NCI-H128 (cell line): ENCODE results near the gene TULP4.

Source experiments
- DNase-seq: peaks from one replicate; lab custom pipeline; 2025; ENCODE audit not compliant: unreplicated experiment; lab: John Stamatoyannopoulos, UW

The TULP4 gene

DNA sequence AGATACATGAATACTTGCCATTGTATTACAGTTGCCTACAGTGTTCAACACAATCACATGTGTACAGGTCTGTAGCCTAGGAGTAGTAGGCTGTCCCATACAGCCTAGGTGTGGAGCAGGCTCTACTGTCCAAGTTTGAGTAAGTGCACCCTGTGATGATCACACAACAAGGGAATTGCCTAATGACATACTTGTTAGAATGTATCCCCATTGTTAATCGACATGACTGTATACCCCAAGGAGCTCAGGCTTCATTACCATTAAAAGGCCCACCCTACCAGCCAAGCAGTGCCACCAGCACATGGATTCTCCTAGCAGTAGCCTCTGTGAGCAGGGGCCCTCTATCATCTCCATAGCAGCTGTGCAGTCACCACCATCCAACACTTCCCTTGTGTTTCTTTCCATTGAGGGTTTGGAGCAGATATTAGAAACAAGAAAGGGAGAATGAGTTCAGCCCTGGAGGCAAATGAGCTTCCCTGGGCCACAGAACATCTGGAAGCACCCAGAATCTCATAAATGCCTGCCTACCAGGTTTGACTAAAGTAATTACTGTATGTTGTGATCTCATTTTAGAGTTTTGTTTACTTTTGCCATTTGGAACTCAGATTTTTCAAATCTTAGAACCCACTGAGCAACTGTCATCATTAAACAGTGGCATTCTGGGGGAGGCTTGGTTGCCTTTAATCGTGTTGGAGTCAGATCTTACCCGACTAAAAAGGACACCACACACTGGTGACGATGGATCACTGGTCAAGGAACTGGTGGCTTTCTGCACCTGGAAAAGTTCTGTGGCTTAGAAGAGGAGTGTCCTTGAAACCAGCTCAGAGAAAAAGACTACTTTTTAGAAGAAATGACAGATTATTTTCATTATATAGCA is 104.9 kb downstream of the TULP4 start:
- no peak for DNase-seq

- DNase-seq, result no peak
Measured at GRCh38 chr6:158417760-158418098, 105.5 kb downstream of the TULP4 start.

GRCh38 chr6:158418501-158418900 is 106.2 kb downstream of the TULP4 start:
- DNase-seq, result no peak

GRCh38 chr6:158419339-158419909 is 107.2 kb downstream of the TULP4 start:
- DNase-seq, result no peak

- no peak for DNase-seq
Measured at GRCh38 chr6:158421381-158421780, 109.1 kb downstream of the TULP4 start.

DNA sequence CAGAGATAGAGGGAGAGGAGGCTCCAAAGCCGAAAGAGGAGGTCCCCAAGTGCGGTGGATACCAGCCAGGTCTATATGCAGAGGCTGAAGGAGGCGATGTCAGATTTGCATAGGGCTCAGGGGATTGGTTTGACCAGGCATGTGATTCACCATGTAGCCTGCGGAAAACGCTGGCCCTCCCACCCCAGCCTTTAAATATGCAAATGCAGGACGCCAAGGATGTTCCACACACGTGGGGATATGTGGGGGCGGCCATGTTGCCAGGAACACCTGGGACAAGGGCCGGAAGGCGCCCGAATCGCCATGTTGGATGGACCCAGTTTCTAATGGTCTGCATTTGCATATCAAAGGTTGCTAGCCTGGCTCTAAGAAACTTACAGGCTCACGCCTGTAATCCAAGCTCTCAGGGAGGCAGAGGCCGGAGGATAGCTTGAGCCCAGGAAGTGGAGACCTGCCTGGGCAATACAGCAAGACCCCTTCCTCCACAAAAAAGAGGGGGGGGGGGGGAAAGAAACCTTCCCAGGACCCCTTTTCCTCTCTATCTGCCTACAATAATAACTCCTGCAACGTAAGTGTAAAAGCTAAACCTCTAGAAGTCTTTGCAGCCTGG is 110.5 kb downstream of the TULP4 start:
- DNase-seq, result no peak

- no peak for DNase-seq
Measured at GRCh38 chr6:158431036-158431435, 118.8 kb downstream of the TULP4 start.

DNA sequence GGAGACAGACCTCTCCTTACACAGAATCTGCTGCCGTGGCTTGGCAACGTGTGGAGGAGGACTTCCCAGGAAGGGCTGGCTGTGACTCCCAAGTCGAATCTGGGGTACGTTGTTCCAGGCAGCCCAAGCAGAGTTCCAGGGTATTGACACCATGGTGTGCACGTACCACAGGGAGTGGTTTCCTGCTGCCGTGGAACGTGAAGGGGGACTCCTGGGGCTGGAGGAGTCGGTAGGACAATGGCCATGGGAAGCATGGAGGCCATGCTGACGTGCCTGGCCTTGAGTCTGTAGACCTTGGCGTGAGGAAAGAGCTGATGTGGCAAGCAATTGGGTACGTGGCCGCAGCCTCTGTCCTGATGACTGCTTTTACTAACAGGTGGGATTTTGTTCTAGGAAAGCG is 119.3 kb downstream of the TULP4 start:
- DNase-seq, result no peak

DNA sequence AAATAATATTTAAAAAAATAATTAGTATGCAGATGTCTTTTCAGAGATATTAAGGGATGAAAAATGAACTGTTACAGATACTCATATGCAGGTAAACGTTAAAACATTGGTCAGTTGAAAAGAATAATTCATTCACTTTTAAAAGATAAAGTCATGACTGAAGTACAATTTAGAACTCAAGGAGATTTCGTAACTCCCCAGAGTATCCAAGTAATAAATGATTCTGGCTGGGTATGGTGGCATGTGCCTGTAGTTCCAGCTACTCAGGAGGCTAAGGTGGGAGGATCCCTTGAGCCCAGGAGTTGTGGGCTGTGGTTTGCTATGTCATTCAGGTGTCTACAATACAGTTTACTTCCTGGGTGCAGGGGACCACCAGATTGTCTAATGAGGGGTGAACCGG is 125.3 kb downstream of the TULP4 start:
- DNase-seq, result no peak

GRCh38 chr6:158438226-158438625 is 126.0 kb downstream of the TULP4 start:
- DNase-seq, result no peak

- DNase-seq, result no peak
Measured at GRCh38 chr6:158439255-158439654, 127.0 kb downstream of the TULP4 start.

DNA sequence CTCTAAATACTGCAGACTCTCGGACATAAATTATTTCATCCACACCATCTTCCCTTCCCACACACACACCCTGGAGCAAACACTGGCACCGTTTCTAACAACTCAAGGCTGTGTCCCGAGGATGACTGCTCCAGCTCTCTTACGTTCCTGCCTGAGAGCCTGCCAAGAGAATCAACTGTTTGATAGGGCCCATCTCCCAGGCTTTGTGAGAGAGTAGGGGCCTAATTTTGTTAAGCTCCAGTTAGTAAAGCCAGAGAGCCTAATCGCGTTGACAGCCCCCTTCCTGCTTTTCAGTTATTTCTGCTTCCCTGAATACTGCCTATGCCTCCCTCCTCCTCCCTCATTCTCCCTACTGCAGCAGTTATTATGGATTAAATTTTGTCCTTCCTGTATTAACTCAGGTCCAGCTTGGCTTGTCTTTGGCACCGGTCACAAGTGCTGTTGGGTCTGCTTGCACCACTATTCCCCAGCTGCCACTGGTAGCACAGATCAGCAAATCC is 129.5 kb downstream of the TULP4 start:
- DNase-seq, result no peak

DNA sequence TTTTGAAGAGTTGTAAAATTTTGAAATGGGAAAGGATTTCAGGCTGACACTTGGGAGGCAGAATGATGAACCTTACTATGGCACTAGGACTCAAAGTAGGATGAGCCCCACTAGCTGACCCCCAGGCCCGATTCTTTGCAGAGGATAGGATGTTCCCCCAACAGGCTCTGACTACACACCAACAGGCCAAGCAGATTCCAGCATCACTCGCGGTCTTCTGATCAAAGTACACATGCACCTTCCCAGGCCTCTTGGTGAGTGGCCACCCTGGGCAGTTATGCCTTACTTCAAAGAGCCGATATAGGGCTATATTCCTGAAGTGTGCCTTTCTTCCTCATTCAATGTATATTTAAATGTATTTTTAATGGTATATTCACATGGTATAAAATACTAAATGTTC is 130.0 kb downstream of the TULP4 start:
- DNase-seq, result no peak

GRCh38 chr6:158445426-158446085 is 133.3 kb downstream of the TULP4 start:
- DNase-seq, result no peak

- no peak for DNase-seq
Measured at GRCh38 chr6:158448856-158449255, 136.6 kb downstream of the TULP4 start.

DNA sequence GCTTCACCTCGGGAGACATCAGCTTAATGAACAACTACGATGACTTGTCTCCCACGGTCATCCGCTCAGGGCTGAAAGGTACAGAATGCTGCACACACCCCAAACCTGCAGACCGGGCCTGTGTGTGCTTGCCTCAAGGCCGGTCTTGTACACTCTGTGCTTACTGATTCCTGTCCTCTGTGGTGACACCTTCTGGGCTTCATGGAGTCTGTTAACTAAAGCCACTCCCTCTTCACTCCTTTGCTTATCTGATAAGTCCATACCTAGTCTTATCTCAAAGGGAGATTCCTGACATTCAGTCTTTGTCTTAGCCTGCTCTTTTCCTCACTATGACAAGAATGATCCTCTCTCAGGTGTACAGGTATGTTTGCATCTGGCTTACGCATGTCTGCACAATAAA is 139.9 kb downstream of the TULP4 start:
- no peak for DNase-seq

GRCh38 chr6:158457131-158457530 is 144.9 kb downstream of the TULP4 start:
- DNase-seq, result no peak

DNA sequence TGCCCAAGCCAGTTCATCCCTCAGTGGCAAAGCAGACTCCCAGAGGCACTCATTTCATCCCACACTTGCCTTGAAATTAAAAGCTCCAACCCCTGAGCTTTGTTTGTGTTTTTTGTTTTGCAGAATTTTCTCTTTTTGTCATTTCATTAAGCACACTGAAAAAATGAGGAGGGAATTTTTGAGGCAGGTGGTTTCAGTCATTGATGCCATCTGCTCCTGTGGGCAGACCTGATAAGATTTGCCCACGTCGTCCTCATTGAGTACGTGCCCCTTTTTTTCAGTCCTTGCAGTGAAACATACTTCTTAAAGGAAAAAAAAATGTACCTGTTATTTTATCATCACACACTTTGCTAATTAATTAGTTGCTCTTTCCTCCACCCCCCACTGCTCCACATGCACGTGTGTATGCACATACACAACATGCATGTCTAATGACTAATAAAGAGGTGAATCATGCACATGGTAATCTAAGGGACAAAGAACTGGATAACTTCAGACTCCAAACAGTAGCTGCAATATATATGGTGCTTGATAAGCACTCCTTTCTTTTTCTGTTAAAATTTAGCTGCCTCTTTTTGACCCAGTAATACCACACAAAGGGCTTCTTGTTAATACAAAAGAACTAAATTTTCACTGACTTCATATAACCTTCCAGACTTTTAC is 145.5 kb downstream of the TULP4 start:
- no peak for DNase-seq

- no peak for DNase-seq
Measured at GRCh38 chr6:158459726-158460125, 147.5 kb downstream of the TULP4 start.

DNA sequence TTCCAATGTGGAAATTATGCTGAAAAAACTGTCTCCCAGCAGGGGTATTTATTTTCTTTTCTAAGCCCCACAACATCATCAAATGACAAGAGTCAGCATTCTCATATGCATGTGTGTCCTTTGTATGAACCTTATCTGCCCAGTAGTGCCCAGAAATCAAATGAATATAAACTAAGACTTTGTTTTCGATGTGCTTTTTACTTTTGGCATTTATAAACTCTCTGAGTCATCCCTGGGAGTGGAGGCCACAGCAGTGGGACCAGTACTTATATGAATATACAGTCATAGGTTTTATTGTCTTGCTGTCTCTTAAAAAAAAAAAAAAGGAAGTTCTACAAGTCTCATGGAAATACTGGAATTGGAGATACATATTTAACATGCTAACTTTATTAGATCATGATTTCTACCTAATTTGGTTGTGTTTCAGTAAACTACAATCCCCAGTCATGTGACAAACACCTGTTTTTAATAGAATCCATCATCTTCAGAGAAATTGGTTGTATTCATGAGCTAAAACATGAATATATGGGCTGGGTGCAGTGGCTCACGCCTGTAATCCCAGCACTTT is 148.4 kb downstream of the TULP4 start:
- DNase-seq, result no peak

GRCh38 chr6:158461954-158462353 is 149.7 kb downstream of the TULP4 start:
- no peak for DNase-seq
